SK-N-SH treated with all-trans-retinoic acid at 6 μM for 48 hours (cell line): Measurements from ENCODE around the gene HIVEP2.

ENCODE experiments used
- ATAC-seq: fragments of 200-7000 bp; cut with Tn5 transposase; 3 replicates; pipeline ENCODE4 v1.9.1; 2020; ENCODE audit warnings: mild to moderate bottlenecking, moderate library complexity
- CREB5 ChIP-seq: fragments of 250-450 bp; sonication (Bioruptor Pico); IDR thresholded peaks from 2 replicates; pipeline ENCODE4 v1.5.1; 2020; ENCODE audit warnings: low read depth, mild to moderate bottlenecking, moderate library complexity
- ESRRG ChIP-seq: fragments of 250-450 bp; sonication (Bioruptor Pico); IDR thresholded peaks from 2 replicates; pipeline ENCODE4 v1.6.1; 2021; ENCODE audit warnings: mild to moderate bottlenecking
- GLIS3 ChIP-seq: fragments of 250-450 bp; sonication (Bioruptor Pico); IDR thresholded peaks from 2 replicates; pipeline ENCODE4 v1.5.0; 2020; ENCODE audit warnings: mild to moderate bottlenecking, moderate library complexity
- PATZ1 ChIP-seq: fragments of 250-450 bp; sonication (Bioruptor Pico); IDR thresholded peaks from 2 replicates; pipeline ENCODE4 v1.8.0; 2020; ENCODE audit warnings: mild to moderate bottlenecking, moderate library complexity, borderline replicate concordance
- POU6F1 ChIP-seq: fragments of 250-450 bp; sonication (Bioruptor Pico); IDR thresholded peaks from 2 replicates; pipeline ENCODE4 v1.8.0; 2021; ENCODE audit warnings: low read depth, mild to moderate bottlenecking, moderate library complexity, borderline replicate concordance
- PPARA ChIP-seq: fragments of 250-450 bp; sonication (Bioruptor Pico); IDR thresholded peaks from 2 replicates; pipeline ENCODE4 v1.5.0; 2020; ENCODE audit warnings: mild to moderate bottlenecking, borderline replicate concordance
- RARB ChIP-seq: fragments of 250-450 bp; sonication (Bioruptor Pico); IDR thresholded peaks from 2 replicates; pipeline ENCODE4 v1.8.0; 2021; ENCODE audit warnings: mild to moderate bottlenecking, moderate library complexity
- TCF4 ChIP-seq: fragments of 250-450 bp; sonication (Bioruptor Pico); IDR thresholded peaks from 2 replicates; pipeline ENCODE4 v1.8.0; 2021; ENCODE audit warnings: mild to moderate bottlenecking, moderate library complexity, borderline replicate concordance
- TOX ChIP-seq: fragments of 250-450 bp; sonication (Bioruptor Pico); IDR thresholded peaks from 2 replicates; pipeline ENCODE4 v1.8.0; 2021; ENCODE audit warnings: mild to moderate bottlenecking, moderate library complexity, borderline replicate concordance
- TSHZ2 ChIP-seq: fragments of 250-450 bp; sonication (Bioruptor Pico); IDR thresholded peaks from 2 replicates; pipeline ENCODE4 v1.5.0; 2020; ENCODE audit warnings: mild to moderate bottlenecking, moderate library complexity
- ZC3H10 ChIP-seq: fragments of 250-450 bp; sonication (Bioruptor Pico); IDR thresholded peaks from 2 replicates; pipeline ENCODE4 v1.5.1; 2021; ENCODE audit warnings: mild to moderate bottlenecking, moderate library complexity
- ZFP3 ChIP-seq: fragments of 250-450 bp; sonication (Bioruptor Pico); IDR thresholded peaks from 2 replicates; pipeline ENCODE4 v1.5.0; 2020; ENCODE audit warnings: mild to moderate bottlenecking, moderate library complexity
- ZFP30 ChIP-seq: fragments of 450-650 bp; formaldehyde crosslinking; IDR thresholded peaks from 2 replicates; pipeline ENCODE4 v1.5.0; 2022; ENCODE audit warnings: mild to moderate bottlenecking, moderate library complexity
- ZNF8 ChIP-seq: fragments of 450-650 bp; formaldehyde crosslinking; IDR thresholded peaks from 2 replicates; pipeline ENCODE4 v1.5.0; 2020; ENCODE audit warnings: mild to moderate bottlenecking, moderate library complexity

The HIVEP2 gene

GRCh38 chr6:142945446-142946180 is 637 bp upstream of the HIVEP2 start (continued):
- no peak for TF ChIP-seq PATZ1

GRCh38 chr6:142944124-142945048 is 590 bp downstream of the HIVEP2 start:
- ATAC-seq, result peak; percentile 45
- TF ChIP-seq TOX (no peak; the same call in 1 of the 2 replicates), CREB5 (CRISPR knock-in tag) (peak; percentile 55; the same call in 1 of the 2 replicates), GLIS3 (CRISPR knock-in tag) (peak; percentile 93), TCF4 (peak; percentile 43; the same call in 1 of the 2 replicates), PPARA (CRISPR knock-in tag) (no peak), ESRRG (CRISPR knock-in tag) (peak; percentile 51; the same call in 1 of the 2 replicates), PATZ1 (0 out of 2 replicates have a peak, but pooled peaks have one; percentile 77), POU6F1 (CRISPR knock-in tag) (peak; percentile 52; the same call in 1 of the 2 replicates), TSHZ2 (peak; percentile 26; the same call in 1 of the 2 replicates), ZFP30 (CRISPR knock-in tag) (peak; percentile 55; the same call in 1 of the 2 replicates), ZNF8 (CRISPR knock-in tag) (no peak), ZFP3 (CRISPR knock-in tag) (peak; percentile 56), ZC3H10 (CRISPR knock-in tag) (no peak), RARB (CRISPR knock-in tag) (no peak; the same call in 1 of the 2 replicates)
- TF ChIP-seq, all 23 proteins: peak for 9

- no peak for ATAC-seq
- no peak for TF ChIP-seq CREB5 (CRISPR knock-in tag)
- TF ChIP-seq POU6F1 (CRISPR knock-in tag), result no peak
- no peak for TF ChIP-seq TSHZ2
- TF ChIP-seq ZNF8 (CRISPR knock-in tag), result no peak
- no peak for TF ChIP-seq RARB (CRISPR knock-in tag)
- TF ChIP-seq PATZ1, result no peak
- TF ChIP-seq TOX, result no peak
- TF ChIP-seq ZFP30 (CRISPR knock-in tag), result no peak
- no peak for TF ChIP-seq GLIS3 (CRISPR knock-in tag)
These were observed 1.3 kb downstream of the HIVEP2 start for GRCh38 chr6:142943711-142944123.
